ENCODE data around the gene GRM7.

Gene GRM7

GRCh38 chr3:7112523-7113056 lies 251.7 kb downstream of the GRM7 start:
- no peak for TF ChIP-seq CTCF (IDR thresholded peaks at IDR 0.05; ENCODE audit: low read depth, low read length)
- H3K4me3 ChIP-seq (ENCODE audit: low read depth, low read length): no peak overlapping the region

- no peak overlapping the region for H3K4me3 ChIP-seq (ENCODE audit: low read depth, low read length)
- TF ChIP-seq CTCF (IDR thresholded peaks at IDR 0.05; ENCODE audit: low read depth, low read length): no peak
Observed at GRCh38 chr3:7144697-7145308, 283.9 kb downstream of the GRM7 start.

- TF ChIP-seq CTCF (IDR thresholded peaks at IDR 0.05; ENCODE audit: low read depth, low read length): no peak
- no peak overlapping the region for H3K4me3 ChIP-seq (ENCODE audit: low read depth, low read length)
Observed at GRCh38 chr3:7146529-7146928, 285.6 kb downstream of the GRM7 start.

GRCh38 chr3:7158516-7158915 lies 297.6 kb downstream of the GRM7 start:
- no peak overlapping the region for H3K4me3 ChIP-seq (ENCODE audit: low read depth, low read length)
- no peak for TF ChIP-seq CTCF (IDR thresholded peaks at IDR 0.05; ENCODE audit: low read depth, low read length)

GRCh38 chr3:7160689-7161088 lies 299.8 kb downstream of the GRM7 start:
- no peak for TF ChIP-seq CTCF (IDR thresholded peaks at IDR 0.05; ENCODE audit: low read depth, low read length)
- no peak overlapping the region for H3K4me3 ChIP-seq (ENCODE audit: low read depth, low read length)

- no peak overlapping the region for H3K4me3 ChIP-seq (ENCODE audit: low read depth, low read length)
- no peak for TF ChIP-seq CTCF (IDR thresholded peaks at IDR 0.05; ENCODE audit: low read depth, low read length)
Observed at GRCh38 chr3:7166460-7166859, 305.5 kb downstream of the GRM7 start.

GRCh38 chr3:7171493-7171892 lies 310.6 kb downstream of the GRM7 start:
- TF ChIP-seq CTCF (IDR thresholded peaks at IDR 0.05; ENCODE audit: low read depth, low read length): no peak

More at GRCh38 chr3:7171493-7171892, 310.6 kb downstream of the GRM7 start:
- no peak overlapping the region for H3K4me3 ChIP-seq (ENCODE audit: low read depth, low read length)
